Suprapubic skin (tissue), 4 donors: ENCODE measurements around the gene LLCFC1. TPM values are rescaled to one million over a fixed set of nuclear protein-coding genes. Genes with fewer than 3 reads are reported as not detected.

Source experiments
- DNase-seq, 2 donors: peaks; one replicate each; pipeline ENCODE4 v3.0.0-alpha.2; 2019; ENCODE audit warnings: low spot score in 2 of 2
- H3K27ac ChIP-seq: fragments of 200-600 bp; sonication (generic); one replicate; pipeline ENCODE4 v1.5.1; 2019
- H3K27me3 ChIP-seq: fragments of 200-600 bp; sonication (generic); one replicate; pipeline ENCODE4 v1.5.1; 2019
- H3K36me3 ChIP-seq: fragments of 200-600 bp; sonication (generic); one replicate; pipeline ENCODE4 v1.5.1; 2019
- H3K4me1 ChIP-seq: fragments of 200-600 bp; sonication (generic); one replicate; pipeline ENCODE4 v1.5.1; 2019
- H3K4me3 ChIP-seq: fragments of 200-600 bp; sonication (generic); one replicate; pipeline ENCODE4 v1.5.1; 2019; ENCODE audit warnings: mild to moderate bottlenecking
- H3K9me3 ChIP-seq: fragments of 200-600 bp; sonication (generic); one replicate; pipeline ENCODE4 v1.5.1; 2019
- CTCF ChIP-seq, 2 donors: fragments of 200-600 bp in 1 of 2; fragments of 450-650 bp in 1 of 2; sonication (generic) in 1 of 2; IDR thresholded peaks; one replicate each; pipeline ENCODE4 v1.5.1; 2016 to 2019; ENCODE audit warnings: antibody characterized with exemption in 2 of 2, mild to moderate bottlenecking in 1 of 2, moderate library complexity in 1 of 2
- EP300 ChIP-seq: sonication (generic); formaldehyde crosslinking; IDR thresholded peaks from one replicate; pipeline ENCODE4 v1.6.1; 2017; ENCODE audit warnings: antibody characterized with exemption
- POLR2A ChIP-seq, 2 donors: fragments of 450-650 bp; IDR thresholded peaks; one replicate each; pipeline ENCODE4 v1.6.1; 2017; ENCODE audit warnings: antibody characterized with exemption in 2 of 2, mild to moderate bottlenecking in 2 of 2, moderate library complexity in 2 of 2
- POLR2AphosphoS5 ChIP-seq, 3 donors: sonication (generic); formaldehyde crosslinking; IDR thresholded peaks; one replicate each; pipeline ENCODE4 v1.6.1; 2017; ENCODE audit warnings: antibody characterized with exemption in 3 of 3
- WGBS: methylation state at CpG from one replicate; pipeline ENCODE4 v1.1.5; 2018; 5-methylcytosine and 5-hydroxymethylcytosine counted together
- total RNA-seq, 4 donors: library from RNA; depleted of rRNA; stranded (reverse); fragments of >200 nt; gene quantifications; one replicate each; pipeline ENCODE4 v1.1.0, GENCODE V29; 2016

Gene LLCFC1
- total RNA-seq, 4 donors from 2014 or later: not detected

- TF ChIP-seq POLR2AphosphoS5 (IDR thresholded peaks at IDR 0.05) (no peak), POLR2A (IDR thresholded peaks at IDR 0.05) (no peak)
- Histone ChIP-seq H3K27me3 (no peaks in the 10 kb centered on the region), H3K9me3 (no peaks in the 10 kb centered on the region), H3K36me3 (no peaks in the 10 kb centered on the region), H3K27ac (no peak overlapping the region), H3K4me3 (no peak overlapping the region), H3K4me1 (peaks cover 11% of the 10 kb centered on the region)
- DNase-seq: peak in 1 of 2 donors; percentile 23
- WGBS: 88% methylated on average over 2 of the region's 2 CpGs
Observed at GRCh38 chr7:142906643-142907042, 32.6 kb upstream of the LLCFC1 start.

- 65% methylated on average over 10 of the region's 11 CpGs for WGBS
- Histone ChIP-seq H3K27ac (no peak overlapping the region), H3K9me3 (no peaks in the 10 kb centered on the region), H3K36me3 (no peaks in the 10 kb centered on the region), H3K4me1 (peaks cover 7% of the 10 kb centered on the region), H3K27me3 (no peaks in the 10 kb centered on the region), H3K4me3 (no peak overlapping the region)
- no peak for TF ChIP-seq POLR2AphosphoS5 (IDR thresholded peaks at IDR 0.05)
- no peak for TF ChIP-seq EP300
- no peak for TF ChIP-seq POLR2A (IDR thresholded peaks at IDR 0.05)
- no peak for TF ChIP-seq CTCF (IDR thresholded peaks at IDR 0.05)
- DNase-seq: peak in 1 of 2 donors; percentile 50
Observed at GRCh38 chr7:142908290-142908689, 31.0 kb upstream of the LLCFC1 start.

- WGBS: 69% methylated on average over 21 of the region's 21 CpGs
- Histone ChIP-seq H3K36me3 (no peaks in the 10 kb centered on the region), H3K27ac (no peak overlapping the region), H3K4me3 (no peak overlapping the region), H3K9me3 (no peaks in the 10 kb centered on the region), H3K4me1 (peaks cover 7% of the 10 kb centered on the region), H3K27me3 (no peaks in the 10 kb centered on the region)
- TF ChIP-seq CTCF (IDR thresholded peaks at IDR 0.05) (peak in 1 of 2 donors; percentile 24), POLR2A (IDR thresholded peaks at IDR 0.05) (no peak)
- peak in 1 of 2 donors; percentile 70 for DNase-seq
Observed at GRCh38 chr7:142908921-142909890, 30.1 kb upstream of the LLCFC1 start.

GRCh38 chr7:142910031-142910433 lies 29.3 kb upstream of the LLCFC1 start:
- Histone ChIP-seq H3K27me3 (no peaks in the 10 kb centered on the region), H3K36me3 (no peaks in the 10 kb centered on the region), H3K27ac (no peak overlapping the region), H3K4me3 (no peak overlapping the region), H3K4me1 (peaks cover 7% of the 10 kb centered on the region), H3K9me3 (no peaks in the 10 kb centered on the region)
- TF ChIP-seq POLR2AphosphoS5 (IDR thresholded peaks at IDR 0.05) (no peak), POLR2A (IDR thresholded peaks at IDR 0.05) (no peak), CTCF (IDR thresholded peaks at IDR 0.05) (no peak), EP300 (no peak)
- DNase-seq: no peak
- 48% methylated on average over 2 of the region's 2 CpGs for WGBS

GRCh38 chr7:142910481-142910880 lies 28.8 kb upstream of the LLCFC1 start:
- no peak overlapping the region for H3K27ac ChIP-seq
- TF ChIP-seq EP300: no peak
- TF ChIP-seq POLR2A (IDR thresholded peaks at IDR 0.05): no peak
- TF ChIP-seq POLR2AphosphoS5 (IDR thresholded peaks at IDR 0.05): no peak
- TF ChIP-seq CTCF (IDR thresholded peaks at IDR 0.05): no peak
- H3K4me1 ChIP-seq: peaks cover 7% of the 10 kb centered on the region
- H3K9me3 ChIP-seq: no peaks in the 10 kb centered on the region
- H3K27me3 ChIP-seq: no peaks in the 10 kb centered on the region
- 79% methylated on average over 2 of the region's 2 CpGs for WGBS
- no peaks in the 10 kb centered on the region for H3K36me3 ChIP-seq
- peak in 1 of 2 donors; percentile 16 for DNase-seq
- no peak overlapping the region for H3K4me3 ChIP-seq
